Cerebellar cortex (tissue), 1 donor: ENCODE measurements around the gene EVI5L.
"Not testable (repeated sequence)": the region's sequence is repeated elsewhere in the genome, so short reads cannot be mapped to it uniquely, and the experiment has no call there.

Experiments used
- DNase-seq: peaks from one replicate; pipeline ENCODE4 v3.0.0-alpha.2; 2015; ENCODE audit warnings: low spot score

The EVI5L gene

GRCh38 chr19:7829561-7830271 is at the start of gene EVI5L:
Gene EVI5L, plus strand, starts transcription at chr19:7830218. Its CDS starts 16,325 bp downstream, at chr19:7846543.
- DNase-seq: peak; percentile 100

GRCh38 chr19:7781157-7781556 is 48.9 kb upstream of the EVI5L start:
- no peak for DNase-seq

- DNase-seq: peak; percentile 69
These were observed 46.0 kb upstream of the EVI5L start for GRCh38 chr19:7783991-7784423.

- no peak for DNase-seq
These were observed 45.2 kb upstream of the EVI5L start for GRCh38 chr19:7784856-7785255.

GRCh38 chr19:7787141-7787540 is 42.9 kb upstream of the EVI5L start:
- DNase-seq: peak; percentile 93

- DNase-seq: no peak
These were observed 42.3 kb upstream of the EVI5L start for GRCh38 chr19:7787602-7788177.

- DNase-seq: peak; percentile 34
These were observed 41.7 kb upstream of the EVI5L start for GRCh38 chr19:7788178-7788932.

- no peak for DNase-seq
These were observed 41.1 kb upstream of the EVI5L start for GRCh38 chr19:7788933-7789323.

GRCh38 chr19:7789447-7789846 is 40.6 kb upstream of the EVI5L start:
- DNase-seq: no peak

- no peak for DNase-seq
These were observed 39.6 kb upstream of the EVI5L start for GRCh38 chr19:7790416-7790815.

GRCh38 chr19:7792281-7792680 is 37.7 kb upstream of the EVI5L start:
- no peak for DNase-seq

GRCh38 chr19:7792701-7793100 is 37.3 kb upstream of the EVI5L start:
- peak; percentile 77 for DNase-seq

- no peak for DNase-seq
These were observed 36.5 kb upstream of the EVI5L start for GRCh38 chr19:7793493-7793892.

- DNase-seq: no peak
These were observed 34.4 kb upstream of the EVI5L start for GRCh38 chr19:7795555-7796161.

GRCh38 chr19:7799640-7800355 is 30.2 kb upstream of the EVI5L start:
- DNase-seq: peak; percentile 90

GRCh38 chr19:7801020-7801570 is 28.9 kb upstream of the EVI5L start:
- no peak for DNase-seq

GRCh38 chr19:7806234-7806633 is 23.8 kb upstream of the EVI5L start:
- no peak for DNase-seq

- no peak for DNase-seq
These were observed 23.1 kb upstream of the EVI5L start for GRCh38 chr19:7806876-7807275.

- DNase-seq: no peak
These were observed 21.9 kb upstream of the EVI5L start for GRCh38 chr19:7808108-7808507.

- DNase-seq: no peak
These were observed 18.0 kb upstream of the EVI5L start for GRCh38 chr19:7811989-7812388.

GRCh38 chr19:7815325-7815724 is 14.7 kb upstream of the EVI5L start:
- no peak for DNase-seq

GRCh38 chr19:7816040-7816439 is 14.0 kb upstream of the EVI5L start:
- not testable (repeated sequence) for DNase-seq
